Iris pigment epithelial cell (primary cell): Measurements from ENCODE around the gene TCERG1L.

Source experiments
- DNase-seq: peaks from one replicate; pipeline ENCODE4 v3.0.0-alpha.2; 2011; ENCODE audit warnings: low read depth

Gene TCERG1L

DNA sequence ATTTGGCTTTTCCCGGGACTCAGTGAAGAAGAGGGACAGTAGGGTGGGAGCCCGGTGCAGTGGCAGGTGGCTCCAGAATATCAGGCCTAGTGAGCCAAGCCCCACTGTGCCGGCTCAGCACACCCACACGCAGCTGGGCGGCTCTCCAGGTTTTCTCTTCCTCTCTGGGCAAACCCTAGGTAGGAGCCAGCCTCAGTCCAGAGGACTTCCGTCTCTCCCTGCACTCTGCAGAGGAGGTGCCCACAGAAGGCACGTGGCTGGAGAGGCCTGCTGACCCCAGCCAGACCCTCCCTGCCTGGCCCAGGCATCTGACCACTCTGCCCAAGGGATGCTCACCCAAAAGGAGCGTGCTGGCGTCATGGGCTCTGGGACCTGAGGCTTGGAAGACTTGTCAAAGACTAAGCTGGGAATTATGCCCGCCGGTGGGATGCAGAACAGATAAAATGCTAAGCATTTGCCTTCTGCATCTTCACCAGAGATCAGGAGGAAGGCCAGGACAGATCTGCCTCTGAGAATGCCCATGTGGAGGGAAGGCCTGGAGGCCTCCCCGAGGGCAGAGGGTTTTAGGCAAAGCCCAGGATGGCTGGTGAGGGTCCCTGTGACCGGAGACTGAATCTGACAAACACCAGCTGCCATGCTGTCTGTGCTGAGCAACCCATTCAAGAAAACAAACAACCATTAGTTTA, 40.2 kb downstream of the TCERG1L start:
- no peak for DNase-seq

GRCh38 chr10:131270461-131271190, 40.9 kb downstream of the TCERG1L start:
- DNase-seq, result no peak

- DNase-seq, result no peak
Observed at GRCh38 chr10:131269776-131270460, 41.6 kb downstream of the TCERG1L start.

DNA sequence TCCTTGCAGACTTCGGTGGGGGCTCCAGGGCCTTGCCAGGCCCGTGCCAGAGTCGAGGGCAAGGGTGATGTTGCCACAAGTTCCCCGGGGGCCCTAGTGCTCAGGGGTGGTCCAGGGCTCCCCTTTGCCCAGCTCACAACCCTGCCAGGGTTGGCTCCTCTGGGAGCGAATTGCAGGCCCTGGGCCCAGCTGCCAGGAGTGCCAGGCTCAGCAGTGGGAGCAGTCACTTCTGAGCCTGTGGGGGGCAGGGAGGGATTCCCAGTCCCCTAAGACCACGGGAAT, 43.8 kb downstream of the TCERG1L start:
- DNase-seq, result no peak

GRCh38 chr10:131266936-131267813, 44.3 kb downstream of the TCERG1L start:
- DNase-seq, result no peak

- DNase-seq, result no peak
Observed at GRCh38 chr10:131264110-131264788, 47.3 kb downstream of the TCERG1L start.

DNA sequence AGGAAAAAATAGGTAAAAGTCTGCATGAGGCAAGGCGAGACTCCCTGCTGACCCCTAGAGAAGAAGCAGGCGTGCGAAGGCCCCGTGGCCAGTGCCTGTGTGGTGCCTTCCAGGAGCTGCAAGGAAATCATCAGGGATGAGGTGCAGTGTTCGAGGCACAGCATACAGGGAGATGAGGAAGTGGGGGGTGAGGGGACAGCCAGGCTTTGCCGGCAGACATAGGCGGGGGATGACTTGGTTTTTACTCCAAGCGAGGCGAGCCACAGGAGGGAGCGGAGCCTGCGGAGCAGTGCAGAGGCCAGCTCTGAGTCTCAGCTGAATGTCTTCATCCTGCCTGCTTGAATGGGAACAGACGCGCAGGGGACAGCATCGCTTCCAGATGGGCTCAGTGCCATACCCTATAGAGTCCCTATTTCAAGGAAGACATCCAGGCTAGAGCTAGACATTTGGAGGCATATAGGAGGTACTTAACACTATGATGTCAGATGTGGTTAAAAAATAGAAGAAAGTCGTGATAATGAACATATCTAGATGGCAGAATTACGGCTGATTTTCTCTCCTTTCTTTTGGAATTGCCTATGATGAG, 49.5 kb downstream of the TCERG1L start:
- DNase-seq, result no peak

DNA sequence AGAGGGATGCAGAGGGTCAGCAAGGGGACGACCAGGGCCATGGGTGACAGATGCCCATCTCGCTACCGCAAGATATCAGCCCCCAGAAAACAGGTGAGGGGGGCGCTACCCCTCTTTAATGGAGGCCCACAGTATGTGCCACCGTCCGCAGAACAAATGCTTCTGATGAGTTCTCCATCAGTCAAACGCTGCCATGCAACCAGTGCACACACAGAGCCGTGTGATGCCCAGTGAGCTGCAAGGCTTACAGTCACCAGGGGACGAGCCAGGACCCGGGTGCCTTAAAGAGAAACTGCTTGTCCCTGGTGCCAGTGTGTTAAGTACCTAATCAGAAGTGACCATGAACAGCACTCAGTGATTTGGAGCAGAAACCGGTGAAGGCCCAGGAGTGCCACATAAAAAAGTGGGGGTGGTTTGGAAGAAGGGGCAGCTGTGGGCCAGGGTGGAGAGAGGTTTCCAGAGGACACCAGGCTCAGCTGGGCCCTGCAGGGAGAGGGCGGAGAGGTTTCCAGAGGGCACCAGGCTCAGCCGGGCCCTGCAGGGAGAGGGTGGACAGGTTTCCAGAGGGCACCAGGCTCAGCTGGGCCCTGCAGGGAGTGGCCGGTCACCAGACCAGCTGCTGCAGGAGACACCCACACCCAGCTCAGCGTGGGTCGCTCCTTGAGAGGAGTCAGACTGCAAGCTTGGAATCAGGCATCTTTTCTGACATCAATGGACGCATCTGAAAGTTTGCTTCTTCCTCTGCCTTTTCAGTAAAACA, 50.9 kb downstream of the TCERG1L start:
- no peak for DNase-seq

GRCh38 chr10:131260031-131260430, 51.5 kb downstream of the TCERG1L start:
- no peak for DNase-seq

DNA sequence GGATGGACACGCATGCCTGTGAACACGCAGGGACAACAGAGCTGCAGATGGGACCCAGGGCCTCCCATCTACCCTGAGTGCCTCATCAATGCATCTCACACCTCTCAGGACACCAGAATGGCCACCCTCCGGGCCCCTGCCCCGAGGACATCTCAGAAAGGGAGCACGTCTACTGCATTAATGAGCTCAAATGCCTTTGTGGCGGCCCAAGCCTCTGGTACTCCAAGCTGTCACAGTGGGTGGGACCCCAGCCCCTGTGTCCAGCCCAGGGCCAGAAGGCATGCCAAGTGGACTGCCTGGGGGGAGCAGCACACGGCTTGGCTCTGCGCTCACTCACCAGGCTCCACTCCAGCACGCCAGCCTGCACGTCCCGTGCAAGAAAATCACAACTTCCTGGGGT, 52.0 kb downstream of the TCERG1L start:
- DNase-seq, result no peak

- no peak for DNase-seq
Observed at GRCh38 chr10:131258256-131258655, 53.3 kb downstream of the TCERG1L start.

GRCh38 chr10:131257027-131257426, 54.5 kb downstream of the TCERG1L start:
- DNase-seq, result no peak

DNA sequence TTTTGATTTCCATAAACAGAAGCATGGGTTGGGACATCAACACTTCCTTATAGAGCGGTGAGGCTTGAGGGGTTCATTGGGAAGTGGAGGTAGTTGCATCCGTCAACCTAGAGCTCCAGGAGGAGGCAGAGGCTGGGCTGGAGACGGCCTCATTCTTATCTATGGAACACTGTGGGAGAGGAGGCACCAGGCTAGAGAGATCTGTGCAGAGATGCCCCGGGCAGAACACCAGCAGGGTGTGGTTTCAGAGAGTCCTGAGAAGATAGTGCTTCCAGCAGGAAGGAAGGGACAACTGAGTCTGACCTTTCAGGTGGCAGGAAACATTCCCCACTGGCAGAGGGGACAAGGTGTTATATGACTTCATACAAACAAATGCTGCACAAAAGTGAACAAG, 56.7 kb downstream of the TCERG1L start:
- DNase-seq, result no peak

GRCh38 chr10:131253931-131254858, 57.3 kb downstream of the TCERG1L start:
- DNase-seq, result no peak

- DNase-seq, result no peak
Observed at GRCh38 chr10:131252567-131253276, 58.8 kb downstream of the TCERG1L start.

- no peak for DNase-seq
Observed at GRCh38 chr10:131251146-131251541, 60.4 kb downstream of the TCERG1L start.

DNA sequence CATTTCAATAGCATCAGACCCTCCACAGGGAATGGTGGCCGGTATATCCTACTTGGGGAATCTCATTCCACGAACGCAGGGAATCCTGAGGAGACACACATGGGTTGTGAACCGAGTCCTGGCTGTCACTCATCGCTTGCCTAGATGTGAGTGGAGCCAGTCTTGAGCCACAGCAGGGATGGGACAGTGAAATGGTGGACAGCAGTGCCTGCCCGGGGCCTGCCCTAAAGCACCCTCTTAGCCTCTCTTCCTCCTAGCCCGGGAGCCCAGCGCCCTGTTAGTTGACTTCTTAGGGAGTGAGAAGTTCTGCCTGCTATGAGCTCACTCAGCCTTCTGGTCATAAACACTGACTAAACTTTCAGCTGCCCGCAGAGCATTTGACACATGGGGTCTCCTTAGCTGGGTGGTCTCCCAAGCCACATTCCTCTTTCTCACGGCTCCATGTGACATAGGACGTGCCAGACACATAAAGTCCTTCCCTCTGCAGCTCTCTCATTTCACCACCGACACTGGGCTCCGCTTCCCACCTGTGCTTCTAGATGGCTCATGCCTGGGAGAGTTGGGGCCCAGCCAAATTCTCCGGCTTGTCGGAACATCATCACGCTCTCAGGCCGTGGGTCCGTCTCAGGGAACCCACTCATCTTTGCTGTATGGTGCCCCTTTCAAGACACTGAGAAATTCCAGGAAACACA, 60.9 kb downstream of the TCERG1L start:
- DNase-seq, result no peak

GRCh38 chr10:131249955-131250344, 61.6 kb downstream of the TCERG1L start:
- DNase-seq, result no peak
